ENCODE measurements around the gene APC2.

The APC2 gene

DNA sequence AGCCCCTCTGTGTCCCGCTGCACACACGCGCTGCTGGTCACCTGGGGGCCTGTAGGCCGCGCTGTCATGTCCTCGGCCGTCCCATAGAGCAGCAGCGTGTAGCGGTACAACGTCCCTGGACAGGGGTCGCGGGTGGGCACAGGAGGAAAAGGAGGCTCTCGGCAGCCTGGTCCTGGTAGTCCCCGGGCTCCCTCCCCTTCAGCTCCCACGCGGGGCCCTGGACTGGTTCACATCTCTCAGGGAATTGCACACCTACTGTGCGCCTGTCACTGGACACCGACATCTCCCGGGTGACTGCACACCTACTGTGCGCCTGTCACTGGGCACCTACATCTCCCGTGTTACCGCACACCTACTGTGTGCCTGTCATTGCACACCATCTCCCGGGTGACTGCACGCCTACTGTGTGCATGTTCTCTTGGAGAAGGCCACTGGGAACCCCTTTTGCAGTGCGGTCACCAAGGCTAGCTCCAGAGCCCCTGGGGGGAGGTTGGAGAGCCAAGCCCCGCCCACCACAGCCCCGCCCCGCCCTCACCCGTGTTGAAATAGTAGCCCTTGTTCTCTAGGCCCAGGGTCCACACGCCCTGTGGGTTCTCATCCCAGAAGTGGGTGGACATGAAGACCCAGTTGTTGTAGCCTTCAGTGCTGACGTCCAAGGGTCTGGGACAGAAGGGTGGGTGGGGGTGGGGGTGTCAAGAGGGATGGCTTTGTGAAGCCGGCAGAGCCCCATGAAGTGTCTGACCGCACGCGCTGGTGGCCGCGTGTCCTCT, 32.6 kb downstream of the APC2 start:
- DNase-seq = no peak

GRCh38 chr19:1483131-1483978, 33.4 kb downstream of the APC2 start:
- no peak for DNase-seq

- no peak for DNase-seq
Observed at GRCh38 chr19:1483979-1484428, 34.1 kb downstream of the APC2 start.

DNA sequence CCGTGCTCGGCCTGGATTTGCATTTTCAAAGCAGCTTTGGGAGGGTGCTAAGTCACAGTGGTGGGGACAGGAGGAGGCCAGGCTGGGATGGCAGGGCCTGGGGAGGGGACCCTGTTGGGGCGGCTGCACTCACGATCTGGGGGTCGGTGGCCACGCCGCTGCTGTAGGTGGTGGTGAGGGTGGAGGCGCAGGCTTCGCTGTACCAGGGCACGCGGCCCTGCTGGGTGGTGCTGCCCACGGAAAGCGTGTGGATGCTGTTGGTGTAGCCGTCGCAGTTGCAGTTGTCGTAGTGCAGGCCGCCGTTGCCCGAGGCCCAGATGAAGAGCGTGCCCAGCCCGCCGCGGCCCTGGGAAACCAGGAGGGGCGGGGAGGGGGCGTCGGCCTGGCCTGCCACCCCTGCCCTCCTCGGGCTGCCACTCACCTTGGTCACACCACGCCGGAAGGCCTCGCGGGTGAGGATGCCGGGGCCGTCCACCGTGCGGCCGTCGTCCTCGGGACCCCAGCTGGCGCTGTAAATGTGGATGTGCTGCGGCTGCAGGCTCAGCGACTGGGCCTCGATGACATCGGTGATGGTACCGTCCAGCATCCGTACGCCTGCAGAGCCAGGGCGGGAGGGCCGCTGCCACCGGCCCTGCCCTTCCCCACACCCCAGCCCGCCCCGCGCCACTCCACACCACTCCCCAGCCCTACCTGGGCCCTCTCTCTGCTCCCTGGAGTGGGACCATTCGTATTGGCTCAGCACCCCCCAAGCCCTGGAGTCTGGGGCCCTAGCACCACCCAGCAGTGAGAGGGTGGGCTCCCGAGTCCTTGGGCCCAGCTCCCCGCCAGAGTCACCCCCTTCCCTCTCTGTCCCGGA, 37.0 kb downstream of the APC2 start:
- DNase-seq = no peak

DNA sequence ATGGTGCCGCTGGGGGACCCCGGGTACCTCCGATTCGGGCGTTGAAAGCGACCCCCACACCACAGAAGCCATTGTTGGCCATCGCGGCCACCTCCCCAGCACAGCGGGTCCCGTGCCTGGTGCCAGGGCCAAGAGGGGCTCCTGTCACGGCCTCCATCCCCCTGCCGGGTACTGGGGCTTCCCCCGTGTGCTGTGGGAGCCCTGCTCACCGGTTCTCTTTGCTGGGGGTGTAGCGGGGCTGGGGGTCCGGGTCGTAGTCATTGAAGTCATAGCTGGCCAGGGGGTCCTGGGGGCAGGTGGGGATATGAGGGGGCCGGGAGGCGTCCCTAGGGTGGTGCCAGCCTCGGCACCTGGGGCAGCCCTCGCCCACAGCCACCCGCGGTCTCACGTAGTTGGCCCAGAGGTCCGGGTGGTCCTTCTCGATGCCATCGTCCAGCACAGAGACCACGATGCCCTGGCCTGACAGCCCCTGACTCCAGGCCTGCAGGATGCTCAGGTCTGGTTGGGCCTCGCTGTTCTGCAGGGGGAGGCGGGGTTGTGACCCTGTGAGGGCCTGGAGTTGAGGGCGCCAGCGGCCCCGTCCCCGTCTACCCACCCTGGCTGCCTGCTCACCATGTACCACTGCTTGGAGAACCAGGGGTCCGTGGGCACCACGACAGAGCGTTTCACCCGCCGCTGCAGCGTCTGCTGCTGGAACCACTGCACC, 37.8 kb downstream of the APC2 start:
- DNase-seq = no peak

GRCh38 chr19:1488282-1488601, 38.3 kb downstream of the APC2 start:
- DNase-seq = no peak

DNA sequence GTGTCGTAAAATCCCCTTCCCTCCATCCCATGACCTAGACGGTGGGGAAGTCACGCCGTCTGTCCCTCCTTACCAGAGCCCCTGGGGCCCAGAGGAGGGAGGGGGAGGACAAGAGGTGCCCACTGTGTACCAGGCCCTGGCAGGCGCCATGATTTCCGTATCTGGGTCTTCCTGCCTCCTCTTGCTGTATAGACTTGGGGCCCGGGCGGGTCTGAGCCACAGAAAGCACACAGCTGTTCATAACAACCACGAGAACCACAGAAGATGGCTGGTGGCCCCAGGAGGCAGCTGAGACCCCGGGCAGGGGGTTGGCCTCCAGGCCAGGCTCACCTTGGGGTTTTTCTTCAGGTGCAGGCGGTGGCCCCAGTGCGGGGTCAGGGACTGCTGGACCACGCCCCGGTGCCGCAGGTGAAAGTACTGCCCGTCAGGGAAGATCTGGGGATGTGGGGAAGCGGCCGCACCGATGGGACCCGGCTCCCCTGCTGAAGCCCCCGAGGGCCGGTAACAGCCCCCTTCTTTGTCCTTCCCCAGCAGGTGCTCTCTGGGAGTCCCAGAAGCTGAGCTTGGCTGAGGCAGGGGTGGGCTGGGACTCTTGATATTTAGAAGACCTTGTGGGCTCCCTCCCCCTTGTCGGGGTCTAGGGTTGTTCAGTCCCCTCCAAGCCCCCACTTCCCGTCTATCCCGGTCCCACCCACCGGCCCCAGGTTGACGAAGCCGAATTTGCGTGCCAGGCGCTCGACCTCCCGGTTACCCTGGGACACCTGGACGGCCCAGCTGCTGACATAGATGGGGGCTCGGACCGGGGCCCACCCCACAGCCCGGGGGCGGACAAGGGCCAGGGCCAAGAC, 39.8 kb downstream of the APC2 start:
- DNase-seq = no peak

DNA sequence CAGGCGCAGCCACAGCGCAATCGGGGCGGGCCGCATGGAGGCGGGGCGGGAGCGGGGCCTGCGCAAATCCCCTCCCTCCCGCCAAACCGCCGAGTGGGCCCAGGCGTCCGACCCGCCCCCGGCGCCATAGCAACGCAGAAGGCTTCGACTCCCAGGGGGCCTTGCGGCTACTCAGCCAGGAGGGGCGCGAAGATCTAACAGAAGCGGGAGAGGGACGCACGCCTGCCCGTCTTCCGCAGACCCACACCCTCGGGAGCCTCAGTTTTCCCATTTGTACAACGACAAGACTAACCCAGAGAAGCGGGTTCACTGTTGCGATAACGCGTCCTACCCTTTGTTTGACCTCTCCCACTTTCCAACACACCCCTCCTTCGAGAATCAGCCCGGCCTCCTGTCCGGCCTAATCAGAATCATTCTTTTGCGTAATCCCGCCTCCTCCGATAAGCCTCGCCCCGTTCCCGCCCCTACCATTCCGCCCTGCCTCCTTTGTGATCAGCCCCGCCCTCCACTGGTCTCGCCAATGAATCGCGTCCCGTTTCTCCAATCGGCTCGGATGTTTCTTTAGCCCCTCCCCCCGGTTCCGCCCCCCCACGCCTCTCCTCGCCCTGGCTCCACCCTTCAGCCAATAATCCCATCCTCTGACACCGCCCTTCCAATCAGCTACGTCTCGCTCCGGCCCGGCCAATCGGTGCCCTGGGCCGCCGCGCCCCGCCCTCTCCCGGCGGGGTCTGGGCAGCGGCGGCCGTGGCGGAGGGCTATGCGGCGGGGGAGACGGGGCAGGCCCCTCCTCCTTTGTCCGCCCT, 40.6 kb downstream of the APC2 start, which contains the start of gene PCSK4:
TSS of gene PCSK4 (minus strand) at position 40 of the 803 bp plus-strand sequence. CDS start at position 36, 4 bp downstream.
- DNase-seq = peak; percentile 99

DNA sequence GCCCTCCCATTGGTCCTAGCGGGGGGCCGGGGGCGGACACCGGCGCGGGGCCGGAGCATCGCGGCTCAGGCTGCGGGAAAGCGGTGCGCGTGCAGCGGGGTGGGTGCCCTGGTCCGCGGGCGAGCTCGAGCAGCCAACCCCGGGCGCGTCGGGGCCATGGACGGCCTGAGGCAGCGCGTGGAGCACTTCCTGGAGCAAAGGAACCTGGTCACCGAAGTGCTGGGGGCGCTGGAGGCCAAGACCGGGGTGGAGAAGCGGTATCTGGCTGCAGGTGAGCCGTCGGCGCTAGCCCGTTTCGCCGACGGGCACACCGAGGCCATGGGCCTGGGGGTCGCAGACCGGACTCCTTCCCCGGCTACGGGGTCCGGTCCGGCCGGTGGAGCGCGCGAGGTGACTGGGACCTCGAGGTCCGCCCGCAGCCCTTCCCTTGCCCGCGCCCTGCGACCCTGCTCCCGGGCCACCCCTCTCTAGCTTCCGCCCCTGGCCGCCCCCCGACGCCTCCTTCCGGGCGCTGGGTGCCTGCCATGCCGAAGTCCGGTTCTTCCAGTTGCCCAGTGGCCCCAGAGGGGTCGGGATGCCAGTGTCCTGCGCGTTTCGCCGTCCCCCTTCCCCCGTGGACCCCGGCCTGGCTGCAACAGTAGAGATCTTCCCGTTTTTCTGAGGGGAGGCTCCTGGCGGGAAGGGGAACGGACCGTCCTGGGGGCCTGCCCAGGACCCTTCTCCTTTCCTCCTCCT, 41.4 kb downstream of the APC2 start, which contains the start of gene REEP6:
TSS of gene REEP6 (plus strand) at position 68 of the 735 bp plus-strand sequence. CDS start at position 157, 89 bp downstream.
- DNase-seq = no peak

- DNase-seq = no peak
Observed at GRCh38 chr19:1491849-1492170, 41.9 kb downstream of the APC2 start.

GRCh38 chr19:1492474-1493006, 42.6 kb downstream of the APC2 start:
- DNase-seq = no peak

DNA sequence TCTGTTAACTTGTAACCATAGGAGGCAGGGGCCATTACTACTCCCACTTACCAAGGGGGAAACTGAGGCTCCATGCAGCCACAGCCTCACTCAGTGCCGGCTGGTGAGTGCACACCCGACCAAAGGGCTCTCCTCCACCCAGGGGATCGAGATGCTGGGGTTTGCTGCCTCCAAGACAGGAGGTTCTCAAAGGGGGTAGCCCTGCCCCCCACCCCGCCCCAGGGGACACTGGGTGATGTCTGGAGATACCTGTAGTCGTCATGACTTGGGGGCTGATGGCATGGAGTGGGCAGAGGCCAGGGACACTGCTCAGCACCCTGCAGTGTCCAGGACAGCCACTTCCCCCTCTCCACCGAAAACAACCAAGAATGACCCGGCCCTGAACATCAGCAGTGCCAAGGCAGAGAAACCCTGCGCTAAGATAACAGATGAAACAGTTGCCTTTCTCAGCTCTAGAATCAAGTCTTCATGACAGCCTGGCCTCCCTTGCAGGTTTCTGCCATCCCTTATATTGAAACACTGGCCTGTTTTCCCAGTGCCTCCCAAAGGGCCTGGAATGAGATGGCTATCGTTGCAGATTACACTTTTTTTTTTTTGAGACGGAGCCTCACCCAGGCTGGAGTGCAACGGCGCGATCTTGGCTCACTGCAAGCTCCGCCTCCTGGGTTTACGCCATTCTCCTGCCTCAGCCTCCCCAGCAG, 44.3 kb downstream of the APC2 start:
- DNase-seq = no peak

DNA sequence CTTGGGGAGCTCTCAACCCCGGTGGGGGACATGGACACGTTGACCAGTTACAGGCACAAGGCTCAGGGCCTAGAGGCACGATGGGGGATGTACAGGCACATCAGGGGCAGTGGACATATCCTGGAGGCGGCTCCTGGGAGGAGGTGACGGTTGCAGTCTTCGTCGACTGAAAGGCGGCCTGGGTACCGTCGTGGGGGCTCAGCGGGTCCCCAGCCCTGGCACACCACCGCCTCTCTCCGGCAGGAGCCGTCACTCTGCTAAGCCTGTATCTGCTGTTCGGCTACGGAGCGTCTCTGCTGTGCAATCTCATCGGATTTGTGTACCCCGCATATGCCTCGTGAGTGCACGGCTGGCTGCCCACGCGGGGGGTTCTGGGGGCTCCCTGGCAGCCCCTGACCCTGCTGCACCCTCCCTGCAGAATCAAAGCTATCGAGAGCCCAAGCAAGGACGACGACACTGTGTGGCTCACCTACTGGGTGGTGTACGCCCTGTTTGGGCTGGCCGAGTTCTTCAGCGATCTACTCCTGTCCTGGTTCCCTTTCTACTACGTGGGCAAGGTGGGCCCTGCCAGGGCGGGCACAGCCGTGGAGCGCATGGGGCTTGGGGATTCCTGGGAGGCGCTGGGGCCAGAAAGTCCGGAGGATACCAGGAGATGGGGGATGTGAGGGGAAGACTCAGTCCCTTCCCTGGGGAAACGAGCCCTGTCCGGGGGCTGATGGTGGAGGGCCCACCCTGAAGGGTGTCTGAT, 45.3 kb downstream of the APC2 start:
- DNase-seq = no peak

- no peak for DNase-seq
Observed at GRCh38 chr19:1495799-1496713, 46.1 kb downstream of the APC2 start.

- DNase-seq = no peak
Observed at GRCh38 chr19:1496714-1497577, 47.0 kb downstream of the APC2 start.

Measured in CD4-positive, alpha-beta T cell treated with Interleukin-17A for 1 hour (primary cell).